Measurements from ENCODE around the gene OSBPL9.

The OSBPL9 gene

DNA sequence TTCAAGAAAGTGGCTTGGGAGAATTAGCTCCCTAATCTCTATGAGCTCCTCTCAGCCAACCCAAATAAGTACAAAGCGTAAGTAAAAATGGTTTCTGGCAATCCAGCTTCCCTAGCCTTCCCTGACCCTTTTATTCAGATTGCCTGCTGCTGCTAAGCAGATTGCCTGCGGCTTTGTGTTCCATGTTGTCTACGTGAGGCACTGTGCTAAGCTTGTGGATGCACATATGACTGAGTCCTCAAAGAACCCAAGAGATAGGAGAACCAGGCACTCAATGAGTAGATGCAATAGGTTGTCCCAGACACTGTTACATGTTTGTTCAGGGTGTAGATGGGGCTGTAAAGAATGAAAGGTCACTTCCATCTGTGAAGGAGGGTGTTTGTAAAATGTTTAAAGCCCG is 6.3 kb upstream of the OSBPL9 start:
- no peak for DNase-seq

DNA sequence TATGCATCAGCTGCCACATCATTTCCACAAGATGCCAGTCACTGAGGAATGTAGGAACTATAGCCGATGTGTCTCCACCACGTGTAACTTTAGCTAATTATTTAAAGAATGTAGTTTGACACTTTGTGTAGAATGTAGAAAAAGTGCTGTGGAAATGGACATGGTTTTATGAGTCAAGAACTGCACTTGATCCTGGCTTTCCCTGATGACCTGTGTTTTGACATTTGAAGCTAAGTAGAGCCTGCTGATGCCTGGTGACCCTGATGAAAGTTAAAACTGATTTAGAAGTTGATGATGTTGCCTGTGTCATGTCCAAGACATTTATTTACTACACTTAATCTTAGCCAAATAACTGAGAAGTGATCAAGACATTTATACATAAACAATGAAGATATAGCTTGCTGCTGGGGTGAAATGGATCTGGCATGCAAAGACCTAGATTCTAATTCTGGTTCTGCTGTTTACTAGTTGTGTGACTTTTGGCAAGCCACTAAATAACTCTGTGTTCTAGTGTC is 4.4 kb upstream of the OSBPL9 start:
- DNase-seq = no peak

- no peak for DNase-seq
These were observed 1.1 kb upstream of the OSBPL9 start for GRCh38 chr1:51615780-51616291.

DNA sequence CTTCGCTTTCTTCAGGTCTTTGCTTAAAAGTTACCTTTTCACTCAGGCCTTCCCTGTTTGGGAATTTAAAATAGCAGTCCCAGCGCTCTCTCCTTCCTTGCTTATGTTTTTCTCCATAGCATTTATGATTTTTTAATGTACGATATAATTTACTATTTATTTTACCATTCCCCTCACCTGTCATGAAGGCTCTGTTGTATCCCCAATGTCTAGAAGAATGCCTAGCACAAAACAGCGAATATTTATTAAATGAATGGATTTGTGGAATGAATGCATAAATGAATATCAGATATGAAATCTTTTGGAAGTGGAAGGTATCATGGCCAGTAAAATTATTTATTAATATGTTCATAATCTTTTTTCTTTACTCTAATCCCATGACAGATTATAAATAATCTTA is 402 bp upstream of the OSBPL9 start:
- no peak for DNase-seq

DNA sequence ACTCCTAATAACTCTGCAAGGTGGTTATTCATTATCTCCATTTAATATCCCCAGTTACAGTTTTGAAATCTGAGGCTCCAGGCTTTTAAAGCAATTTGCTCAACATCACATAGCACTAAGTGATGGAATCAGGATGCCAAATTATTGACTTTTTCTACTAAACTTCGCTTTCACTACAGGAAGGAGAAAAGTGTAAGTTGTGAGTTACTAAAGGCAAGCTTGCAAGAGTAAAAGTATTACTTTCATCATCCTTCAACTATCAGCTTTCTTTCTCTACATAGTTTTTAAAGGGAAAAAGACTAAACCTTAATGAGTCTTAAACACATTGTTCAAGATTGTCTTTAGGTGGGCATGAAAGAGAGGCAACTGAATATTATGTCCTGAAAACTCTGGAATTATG is 1.8 kb downstream of the OSBPL9 start:
- DNase-seq = no peak

GRCh38 chr1:51620470-51620869 is 3.6 kb downstream of the OSBPL9 start:
- no peak for DNase-seq

DNA sequence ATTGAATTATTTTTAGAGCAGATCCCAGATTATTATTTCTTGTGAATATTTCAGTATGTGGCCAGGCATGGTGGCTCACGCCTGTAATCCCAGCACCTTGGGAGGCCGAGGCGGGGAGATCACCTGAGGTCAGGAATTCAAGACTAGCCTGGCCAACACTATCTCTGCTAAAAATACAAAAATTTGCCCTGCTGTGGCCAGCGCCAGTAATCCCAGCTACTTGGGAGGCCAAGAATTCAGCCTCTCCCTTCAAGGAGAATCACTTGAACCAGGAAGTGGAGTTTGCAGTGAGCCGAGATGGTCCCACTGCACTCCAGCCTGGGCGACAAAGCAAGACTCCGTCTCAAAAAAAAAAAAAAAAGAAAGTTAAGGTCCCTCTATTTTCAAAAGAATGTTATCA is 4.3 kb downstream of the OSBPL9 start:
- DNase-seq = no peak

DNA sequence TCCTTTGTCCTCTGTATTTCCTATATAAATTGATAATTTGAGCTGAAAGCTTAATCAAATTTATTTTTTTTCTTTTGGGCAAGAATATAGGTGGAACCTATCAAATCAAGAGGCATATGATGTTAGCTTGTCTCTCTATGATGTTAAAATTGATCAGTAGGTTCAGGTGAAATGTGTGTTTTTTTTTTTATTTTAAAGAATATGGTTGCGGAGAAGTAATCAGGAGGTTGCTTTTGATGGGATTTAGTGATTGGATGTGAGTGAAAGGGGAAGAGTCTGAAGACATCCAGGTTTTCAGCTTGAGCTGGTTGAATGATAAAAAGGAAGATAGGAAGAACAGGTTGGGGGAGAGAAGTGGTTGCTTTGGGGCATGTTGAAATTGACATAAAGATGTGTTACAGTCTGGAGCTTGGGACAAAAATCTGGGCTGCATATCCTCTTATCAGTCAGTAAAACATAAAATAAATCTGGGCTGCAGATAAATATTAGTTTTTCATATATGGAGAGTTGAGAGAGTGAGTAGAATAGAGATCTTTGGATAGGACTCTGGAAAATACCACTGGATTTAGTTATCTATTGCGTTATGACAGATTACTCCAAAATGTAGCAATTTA is 5.1 kb downstream of the OSBPL9 start:
- DNase-seq = no peak

GRCh38 chr1:51622455-51622913 is 5.6 kb downstream of the OSBPL9 start:
- no peak for DNase-seq

GRCh38 chr1:51623025-51623424 is 6.1 kb downstream of the OSBPL9 start:
- DNase-seq = no peak

DNA sequence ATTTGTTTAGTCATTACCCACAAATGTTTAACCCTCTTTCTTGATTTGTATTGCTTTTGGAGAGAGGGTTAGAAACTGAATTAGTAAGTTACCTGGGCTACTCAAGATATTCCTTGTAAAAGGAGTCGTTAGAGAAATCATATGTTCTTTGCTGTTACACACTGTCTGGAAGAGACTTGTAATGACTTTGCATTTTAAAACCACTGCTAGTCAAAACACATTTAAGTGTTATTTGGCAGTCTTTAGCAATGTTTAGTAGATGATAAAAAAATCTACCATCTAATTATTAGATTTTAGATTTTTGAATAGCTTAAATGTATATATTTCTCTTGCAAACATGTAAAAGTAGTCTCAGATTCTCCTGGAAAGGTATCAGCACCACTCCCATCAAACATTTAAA is 6.6 kb downstream of the OSBPL9 start:
- no peak for DNase-seq

- DNase-seq = no peak
These were observed 8.0 kb downstream of the OSBPL9 start for GRCh38 chr1:51624855-51625254.

DNA sequence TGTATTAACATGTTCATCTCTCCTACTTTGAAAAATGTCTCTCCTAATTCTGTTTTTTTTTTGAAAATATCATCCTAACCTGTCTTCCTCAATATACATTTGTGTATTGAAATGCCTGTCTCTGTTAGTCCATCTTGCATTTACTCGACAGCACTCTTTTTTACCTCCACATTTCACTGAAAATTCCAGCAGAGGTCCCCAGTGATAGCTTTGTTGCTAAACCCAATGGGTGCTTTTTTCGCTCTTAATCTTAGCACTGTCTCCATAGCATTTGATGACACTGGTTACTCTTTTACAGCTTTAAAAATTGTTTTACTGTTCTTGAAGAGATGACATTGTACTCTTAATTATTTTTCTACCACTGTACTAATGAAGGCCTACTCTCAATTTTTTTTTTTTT is 10.8 kb downstream of the OSBPL9 start:
- peak; percentile 18 for DNase-seq

- no peak for DNase-seq
These were observed 12.1 kb downstream of the OSBPL9 start for GRCh38 chr1:51628715-51629590.

- DNase-seq = no peak
These were observed 13.0 kb downstream of the OSBPL9 start for GRCh38 chr1:51629918-51630317.

DNA sequence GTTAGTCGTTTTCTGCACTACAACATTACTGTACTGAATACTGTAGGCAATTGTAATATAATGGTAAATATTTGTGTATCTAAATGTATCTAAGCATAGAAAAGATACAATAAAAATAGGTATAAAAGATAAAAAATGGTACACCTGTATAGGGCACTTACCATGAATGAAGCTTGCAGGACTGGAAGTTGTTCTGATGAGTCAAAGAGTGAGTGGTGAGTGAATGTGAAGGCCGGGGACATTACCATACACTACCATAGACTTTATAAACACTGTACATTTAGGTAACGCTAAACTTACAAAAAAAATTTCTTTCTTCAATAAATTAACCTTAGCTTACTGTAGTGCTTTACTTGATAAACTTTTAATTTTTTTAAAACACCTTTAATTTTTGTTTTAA is 13.5 kb downstream of the OSBPL9 start:
- no peak for DNase-seq

DNA sequence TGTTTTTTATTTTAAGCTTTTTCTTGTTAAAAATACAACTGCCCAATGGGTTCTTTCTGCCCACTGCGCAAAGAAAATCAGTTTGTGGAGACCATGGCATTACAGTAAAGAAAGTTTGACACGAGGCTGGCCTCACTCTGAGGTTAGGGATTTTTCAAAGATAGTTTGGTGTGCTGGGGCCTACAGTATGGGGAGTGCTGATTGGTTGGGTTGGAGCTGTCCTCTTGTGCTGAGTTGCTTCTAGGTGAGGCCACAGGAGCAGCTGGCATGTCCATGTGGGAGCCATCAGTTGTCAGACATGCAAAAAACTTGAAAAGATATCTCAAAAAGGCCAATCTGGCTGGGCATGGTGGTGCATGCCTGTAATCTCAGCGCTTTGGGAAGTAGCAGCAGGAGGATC is 14.0 kb downstream of the OSBPL9 start:
- DNase-seq = no peak

GRCh38 chr1:51631747-51632146 is 14.9 kb downstream of the OSBPL9 start:
- DNase-seq = no peak

DNA sequence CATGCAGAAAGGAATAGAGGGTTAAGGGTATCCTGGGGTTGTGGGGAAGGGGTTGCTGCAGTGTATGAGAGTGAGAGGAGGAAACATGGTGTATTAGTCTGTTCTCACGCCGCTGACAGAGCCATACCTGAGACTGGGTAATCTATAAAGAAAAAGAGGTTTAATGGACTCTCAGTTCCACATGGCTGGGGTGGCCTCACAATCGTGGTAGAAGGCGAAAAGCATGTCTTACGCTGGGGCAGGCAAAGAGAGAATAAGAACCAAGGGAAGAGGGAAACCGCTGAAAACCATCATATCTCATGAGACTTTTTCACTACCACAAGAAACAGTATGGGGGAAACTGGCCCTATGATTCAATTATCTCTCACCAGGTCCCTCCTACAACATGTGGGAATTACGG is 17.7 kb downstream of the OSBPL9 start:
- DNase-seq = no peak

DNA sequence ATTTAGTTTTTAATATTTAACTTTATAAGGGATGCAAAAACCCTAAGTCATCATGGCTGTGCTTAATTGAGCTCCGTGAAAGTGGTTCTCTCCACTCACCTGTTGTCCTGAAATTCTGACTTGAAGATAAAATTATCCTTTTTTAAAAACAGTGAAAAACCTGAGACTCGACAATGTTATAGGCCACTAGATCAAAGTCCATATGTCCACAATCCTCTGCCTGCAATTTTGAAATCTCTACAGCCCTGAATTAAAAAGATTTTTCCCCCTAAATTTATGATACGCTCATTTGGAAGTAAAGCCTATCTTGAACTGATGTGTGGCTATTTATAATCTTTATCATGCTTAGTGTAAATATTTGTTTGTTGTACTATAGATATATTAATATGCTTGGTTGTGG is 18.7 kb downstream of the OSBPL9 start:
- DNase-seq = no peak

GRCh38 chr1:51636191-51636590 is 19.3 kb downstream of the OSBPL9 start:
- no peak for DNase-seq

GRCh38 chr1:51636764-51637522 is 20.1 kb downstream of the OSBPL9 start:
- no peak for DNase-seq

GRCh38 chr1:51638350-51638749 is 21.5 kb downstream of the OSBPL9 start:
- no peak for DNase-seq

All from CD4-positive, alpha-beta T cell treated with Interleukin-10 for 1 hour (primary cell).